Measurements from ENCODE around the gene UBE3B. TPM values are rescaled to one million over a fixed set of nuclear protein-coding genes. Genes with fewer than 3 reads are reported as not detected.

The UBE3B gene
- total RNA-seq, 4 donors from 2014 or later = 51.0 to 93.5 (median 78.9) TPM

DNA sequence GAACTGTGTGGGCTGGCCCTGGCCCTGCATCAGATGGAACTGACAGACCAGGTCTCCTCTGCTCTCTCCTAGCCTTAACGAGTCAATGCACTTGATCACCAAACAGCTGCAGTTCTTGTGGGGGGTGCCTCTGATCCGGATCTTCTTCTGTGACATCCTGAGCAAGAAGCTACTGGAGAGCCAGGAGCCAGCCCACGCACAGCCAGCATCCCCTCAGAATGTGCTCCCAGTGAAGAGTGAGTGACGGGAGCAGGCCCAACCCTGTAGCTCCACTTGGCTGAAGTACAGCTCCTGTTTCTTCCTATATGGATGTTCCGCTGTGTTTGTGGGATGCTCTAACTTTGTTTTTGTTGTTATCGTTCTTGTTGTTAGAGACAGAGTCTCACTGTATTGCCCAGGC, 23.9 kb downstream of the UBE3B start:
- peaks cover 2 to 98% (median 36%) of the 10 kb centered on the region in 3 donors for H3K36me3 ChIP-seq
- TF ChIP-seq, protein P1, sequence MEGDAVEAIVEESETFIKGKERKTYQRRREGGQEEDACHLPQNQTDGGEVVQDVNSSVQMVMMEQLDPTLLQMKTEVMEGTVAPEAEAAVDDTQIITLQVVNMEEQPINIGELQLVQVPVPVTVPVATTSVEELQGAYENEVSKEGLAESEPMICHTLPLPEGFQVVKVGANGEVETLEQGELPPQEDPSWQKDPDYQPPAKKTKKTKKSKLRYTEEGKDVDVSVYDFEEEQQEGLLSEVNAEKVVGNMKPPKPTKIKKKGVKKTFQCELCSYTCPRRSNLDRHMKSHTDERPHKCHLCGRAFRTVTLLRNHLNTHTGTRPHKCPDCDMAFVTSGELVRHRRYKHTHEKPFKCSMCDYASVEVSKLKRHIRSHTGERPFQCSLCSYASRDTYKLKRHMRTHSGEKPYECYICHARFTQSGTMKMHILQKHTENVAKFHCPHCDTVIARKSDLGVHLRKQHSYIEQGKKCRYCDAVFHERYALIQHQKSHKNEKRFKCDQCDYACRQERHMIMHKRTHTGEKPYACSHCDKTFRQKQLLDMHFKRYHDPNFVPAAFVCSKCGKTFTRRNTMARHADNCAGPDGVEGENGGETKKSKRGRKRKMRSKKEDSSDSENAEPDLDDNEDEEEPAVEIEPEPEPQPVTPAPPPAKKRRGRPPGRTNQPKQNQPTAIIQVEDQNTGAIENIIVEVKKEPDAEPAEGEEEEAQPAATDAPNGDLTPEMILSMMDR (IDR thresholded peaks at IDR 0.05) = no peak
- no peak for TF ChIP-seq POLR2A (IDR thresholded peaks at IDR 0.05)
- no peak for TF ChIP-seq EP300 (IDR thresholded peaks at IDR 0.05)
- H3K27me3 ChIP-seq = no peaks in the 10 kb centered on the region
- H3K4me3 ChIP-seq = no peak overlapping the region
- no peaks in the 10 kb centered on the region for H3K4me1 ChIP-seq
- no peak for DNase-seq (ENCODE audit: low spot score in 2 of 2)
- WGBS, 2 donors = 85 to 94% methylated on average over 6 of the region's 6 CpGs
- no peaks in the 10 kb centered on the region for H3K9me3 ChIP-seq
- H3K27ac ChIP-seq = no peak overlapping the region

DNA sequence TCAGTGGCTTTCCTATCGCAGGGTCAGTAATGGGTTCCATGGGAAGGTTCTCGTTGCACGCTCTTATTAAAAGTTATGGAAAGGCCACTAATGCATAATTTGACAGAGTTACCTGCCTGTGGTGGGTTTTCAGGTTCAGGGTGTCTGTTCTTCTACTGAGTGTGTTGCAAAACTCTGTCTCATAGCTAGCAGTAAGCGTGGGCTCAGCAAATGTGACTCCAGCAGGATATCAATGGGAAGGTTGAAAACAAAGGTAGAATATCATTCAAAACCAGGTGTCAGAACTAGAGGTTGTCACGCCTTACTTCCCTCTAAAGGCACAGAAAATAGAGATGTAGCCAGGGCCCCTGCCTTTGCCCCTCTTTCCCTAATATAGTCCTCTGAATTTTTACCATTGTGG, 24.9 kb downstream of the UBE3B start:
- H3K4me3 ChIP-seq = no peak overlapping the region
- no peaks in the 10 kb centered on the region for H3K27me3 ChIP-seq
- no peak for DNase-seq (ENCODE audit: low spot score in 2 of 2)
- H3K4me1 ChIP-seq = no peaks in the 10 kb centered on the region
- H3K27ac ChIP-seq = no peak overlapping the region
- TF ChIP-seq, protein P1 (IDR thresholded peaks at IDR 0.05) = no peak
- TF ChIP-seq POLR2A (IDR thresholded peaks at IDR 0.05) (no peak), EP300 (IDR thresholded peaks at IDR 0.05) (no peak)
- H3K36me3 ChIP-seq = peaks cover 2 to 100% (median 41%) of the 10 kb centered on the region in 3 donors
- H3K9me3 ChIP-seq = no peaks in the 10 kb centered on the region
- WGBS, 2 donors = 92 to 93% methylated on average over 5 of the region's 5 CpGs

DNA sequence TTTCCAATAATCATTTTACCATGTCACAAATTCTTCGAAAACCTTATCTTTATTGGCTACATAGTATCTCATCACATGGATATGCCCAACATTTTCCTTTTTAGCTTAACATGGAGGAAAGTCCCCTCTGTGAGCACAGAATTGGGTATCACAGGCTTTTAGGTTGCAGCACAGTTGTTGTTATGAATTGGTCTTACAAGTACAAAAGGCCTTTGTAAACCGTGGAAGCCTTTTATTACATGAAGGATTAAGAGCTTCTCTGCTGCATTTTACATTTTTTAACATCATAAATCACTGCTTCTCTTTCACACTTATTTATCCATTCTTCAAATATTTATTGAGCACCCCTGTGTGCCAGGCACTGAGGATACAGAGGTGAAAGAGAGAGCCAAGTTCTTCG, 26.2 kb downstream of the UBE3B start:
- WGBS, 2 donors = 44 to 63% methylated on average over 3 of the region's 3 CpGs

DNA sequence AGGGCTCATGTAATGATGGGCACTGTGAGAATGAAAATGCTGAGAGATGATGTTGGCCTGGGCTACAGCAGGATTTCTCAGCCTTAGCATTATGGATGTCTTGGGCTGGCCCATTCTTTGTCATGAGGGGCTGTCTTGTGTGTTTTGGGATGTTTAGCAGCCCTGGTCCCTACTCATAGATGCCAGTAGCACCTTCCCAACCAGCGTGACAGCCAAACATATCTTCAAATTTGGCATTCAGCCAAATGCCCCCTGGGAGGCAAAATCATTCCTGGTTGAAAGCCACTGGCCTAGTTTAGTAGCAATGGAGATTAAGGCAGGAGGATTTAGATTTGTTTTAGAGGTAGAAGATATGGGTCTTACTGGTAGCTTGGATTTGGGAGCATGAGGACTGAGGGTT, 26.6 kb downstream of the UBE3B start:
- TF ChIP-seq EP300 (IDR thresholded peaks at IDR 0.05) = no peak
- TF ChIP-seq POLR2A (IDR thresholded peaks at IDR 0.05) = no peak
- TF ChIP-seq, protein P1 (IDR thresholded peaks at IDR 0.05) = no peak
- Histone ChIP-seq H3K27me3 (no peaks in the 10 kb centered on the region), H3K36me3 (peaks cover 2 to 100% (median 45%) of the 10 kb centered on the region in 3 donors)

More for the DNA sequence above, 26.2 kb downstream of the UBE3B start:
- TF ChIP-seq POLR2A (IDR thresholded peaks at IDR 0.05) (no peak), EP300 (IDR thresholded peaks at IDR 0.05) (no peak)
- TF ChIP-seq, protein P1 (IDR thresholded peaks at IDR 0.05) = no peak
- H3K27ac ChIP-seq = no peak overlapping the region
- no peak overlapping the region for H3K4me3 ChIP-seq
- H3K9me3 ChIP-seq = no peaks in the 10 kb centered on the region
- no peak for DNase-seq (ENCODE audit: low spot score in 2 of 2)
- no peaks in the 10 kb centered on the region for H3K27me3 ChIP-seq
- no peaks in the 10 kb centered on the region for H3K4me1 ChIP-seq
- H3K36me3 ChIP-seq = peaks cover 2 to 100% (median 48%) of the 10 kb centered on the region in 3 donors

DNA sequence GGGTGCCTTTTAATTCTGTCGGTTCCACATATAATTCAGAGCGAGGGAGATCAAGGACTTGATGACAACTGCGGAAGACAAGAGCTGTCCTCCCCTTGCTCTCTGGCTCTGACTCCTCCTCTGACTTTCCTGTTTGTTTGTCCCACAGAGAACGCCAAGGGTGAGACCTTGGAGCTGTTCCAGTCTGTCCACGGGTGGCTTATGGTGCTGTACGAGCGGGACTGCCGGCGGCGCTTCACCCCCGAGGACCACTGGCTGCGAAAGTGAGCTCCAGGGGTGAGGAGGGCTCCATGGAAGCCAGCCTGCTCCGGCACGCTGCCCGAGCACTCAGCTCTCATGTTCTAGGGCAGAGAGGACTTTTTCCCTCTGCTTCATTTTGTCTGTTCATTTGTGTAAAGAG, 32.8 kb downstream of the UBE3B start:
- H3K4me3 ChIP-seq = no peak overlapping the region
- no peak for DNase-seq (ENCODE audit: low spot score in 2 of 2)
- H3K36me3 ChIP-seq = peaks cover 0 to 100% (median 38%) of the 10 kb centered on the region in 3 donors
- no peaks in the 10 kb centered on the region for H3K27me3 ChIP-seq
- no peak overlapping the region for H3K27ac ChIP-seq
- no peaks in the 10 kb centered on the region for H3K9me3 ChIP-seq
- WGBS, 2 donors = 84 to 90% methylated on average over 15 of the region's 15 CpGs
- no peaks in the 10 kb centered on the region for H3K4me1 ChIP-seq
- TF ChIP-seq, protein P1 (IDR thresholded peaks at IDR 0.05) = no peak
- TF ChIP-seq EP300 (IDR thresholded peaks at IDR 0.05) (no peak), POLR2A (IDR thresholded peaks at IDR 0.05) (no peak)

More for the DNA sequence above, 26.6 kb downstream of the UBE3B start:
- H3K4me3 ChIP-seq = no peak overlapping the region
- 33 to 73% methylated on average over 1 of the region's 1 CpG for WGBS, 2 donors
- H3K27ac ChIP-seq = no peak overlapping the region
- H3K9me3 ChIP-seq = no peaks in the 10 kb centered on the region
- DNase-seq (ENCODE audit: low spot score in 2 of 2) = no peak
- no peaks in the 10 kb centered on the region for H3K4me1 ChIP-seq
